ENCODE results near the gene ARHGAP10.

GRCh38 chr4:147891476-147892115 is 159.7 kb downstream of the ARHGAP10 start:
- no peak for TF ChIP-seq CTCF (conservative IDR thresholded peaks at IDR 0.05; ENCODE audit: low read length)
- TF ChIP-seq EZH2phosphoT487 (IDR thresholded peaks at IDR 0.05; ENCODE audit: borderline replicate concordance, low read depth, low read length) = no peak
